ENCODE data around the gene SLC44A1.

The SLC44A1 gene

GRCh38 chr9:105473221-105473620, 228.8 kb downstream of the SLC44A1 start:
- no peak for DNase-seq (ENCODE audit: low read depth)

- no peak for DNase-seq (ENCODE audit: low read depth)
Measured at GRCh38 chr9:105475302-105475701, 230.9 kb downstream of the SLC44A1 start.

- no peak for DNase-seq (ENCODE audit: low read depth)
Measured at GRCh38 chr9:105479846-105480245, 235.4 kb downstream of the SLC44A1 start.

- no peak for DNase-seq (ENCODE audit: low read depth)
Measured at GRCh38 chr9:105483618-105484017, 239.2 kb downstream of the SLC44A1 start.

GRCh38 chr9:105484226-105484625, 239.8 kb downstream of the SLC44A1 start:
- no peak for DNase-seq (ENCODE audit: low read depth)

GRCh38 chr9:105485131-105485530, 240.7 kb downstream of the SLC44A1 start:
- no peak for DNase-seq (ENCODE audit: low read depth)

Measured in T follicular helper cell (primary cell).